Activated CD8-positive, alpha-beta memory T cell treated with anti-CD3 and anti-CD28 coated beads, Interleukin-2, amount 50 U/mL, for 4 hours (primary cell): ENCODE results near the gene GAL3ST2.

Source experiments
- DNase-seq: peaks from one replicate; pipeline ENCODE4 v3.0.0-alpha.2; 2020

GAL3ST2 gene

DNA sequence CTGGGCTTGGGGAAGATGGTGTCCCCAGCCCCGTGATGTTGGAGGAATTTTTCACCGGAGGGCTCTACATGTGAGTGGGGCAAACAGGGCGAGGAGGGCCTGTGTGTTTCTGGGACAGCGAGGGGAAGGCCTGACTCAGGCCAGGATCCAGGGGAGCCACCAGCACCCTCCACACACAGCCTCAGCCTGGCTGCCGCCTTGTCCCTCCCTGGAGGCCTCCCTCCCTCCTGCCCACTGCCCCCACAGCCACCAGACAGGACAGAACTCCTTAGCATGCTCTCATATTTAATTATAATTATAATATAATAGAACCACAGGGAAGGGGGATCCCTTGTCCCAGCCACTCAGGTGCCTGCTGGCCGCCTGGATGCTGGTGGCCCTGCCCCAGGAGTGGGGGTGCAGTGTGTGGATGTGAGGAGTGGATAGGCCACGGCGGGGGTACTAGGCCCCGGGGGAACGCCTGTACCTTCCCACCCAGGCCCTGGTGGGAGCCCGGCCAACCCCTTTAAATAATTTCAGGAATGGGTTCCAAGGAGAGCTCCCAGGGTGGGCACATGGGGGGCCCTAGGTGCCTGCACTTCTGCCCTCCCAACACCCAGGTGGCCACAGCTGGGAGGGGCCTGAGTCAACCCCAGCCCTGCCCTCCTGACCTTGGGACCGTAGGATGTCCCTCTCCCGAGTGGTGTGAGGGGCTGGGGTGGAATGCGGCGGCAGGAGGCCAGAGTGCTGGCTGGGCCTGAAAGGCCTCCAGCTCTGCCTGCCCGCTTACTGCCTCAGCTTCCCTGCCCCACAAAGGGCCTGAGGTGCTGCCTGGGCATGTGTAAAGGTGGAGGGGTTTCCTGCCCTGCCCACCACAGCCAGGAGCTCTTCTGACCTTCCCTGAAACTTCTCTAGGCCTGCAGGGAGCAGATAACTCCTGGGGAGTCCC lies 73.3 kb downstream of the GAL3ST2 start:
- no peak for DNase-seq

DNA sequence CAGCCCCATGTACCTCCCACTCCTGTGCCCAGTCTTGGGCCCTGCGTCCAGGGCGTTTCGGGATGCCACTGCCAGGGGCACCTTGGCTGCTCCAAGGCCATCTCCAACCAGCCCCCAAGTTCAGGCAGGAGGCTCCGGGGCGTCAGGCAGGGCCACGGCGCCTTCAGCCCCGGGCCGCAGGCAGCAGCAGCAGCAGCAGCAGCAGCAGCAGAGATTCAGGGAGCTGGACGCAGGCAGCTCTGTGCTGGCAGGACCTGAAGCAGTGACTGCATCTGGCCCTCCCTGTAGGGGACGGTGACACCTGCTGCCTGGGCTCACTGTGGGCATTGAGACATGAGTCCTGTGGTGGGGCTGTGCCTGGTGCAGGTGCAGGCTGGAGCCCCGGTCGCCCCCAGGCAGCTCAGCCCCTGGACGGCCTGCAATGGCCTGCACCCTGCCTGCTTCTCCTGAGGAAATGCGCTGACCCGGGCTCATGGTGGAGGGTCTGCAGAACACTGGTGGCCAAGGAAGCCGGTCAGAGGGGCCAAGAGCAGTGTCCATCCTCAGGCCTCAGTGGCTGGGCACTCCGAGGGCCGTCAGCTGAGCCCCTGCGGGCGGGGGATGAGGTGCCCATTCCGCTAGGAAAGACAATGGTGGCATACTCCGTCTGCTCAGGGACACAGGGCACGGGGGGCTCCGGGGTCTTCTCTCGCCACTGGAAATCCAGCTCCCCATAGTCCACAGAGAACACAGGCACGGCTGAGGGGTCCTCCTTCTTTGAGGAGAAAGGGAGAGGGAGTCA lies 74.1 kb downstream of the GAL3ST2 start:
- no peak for DNase-seq

DNA sequence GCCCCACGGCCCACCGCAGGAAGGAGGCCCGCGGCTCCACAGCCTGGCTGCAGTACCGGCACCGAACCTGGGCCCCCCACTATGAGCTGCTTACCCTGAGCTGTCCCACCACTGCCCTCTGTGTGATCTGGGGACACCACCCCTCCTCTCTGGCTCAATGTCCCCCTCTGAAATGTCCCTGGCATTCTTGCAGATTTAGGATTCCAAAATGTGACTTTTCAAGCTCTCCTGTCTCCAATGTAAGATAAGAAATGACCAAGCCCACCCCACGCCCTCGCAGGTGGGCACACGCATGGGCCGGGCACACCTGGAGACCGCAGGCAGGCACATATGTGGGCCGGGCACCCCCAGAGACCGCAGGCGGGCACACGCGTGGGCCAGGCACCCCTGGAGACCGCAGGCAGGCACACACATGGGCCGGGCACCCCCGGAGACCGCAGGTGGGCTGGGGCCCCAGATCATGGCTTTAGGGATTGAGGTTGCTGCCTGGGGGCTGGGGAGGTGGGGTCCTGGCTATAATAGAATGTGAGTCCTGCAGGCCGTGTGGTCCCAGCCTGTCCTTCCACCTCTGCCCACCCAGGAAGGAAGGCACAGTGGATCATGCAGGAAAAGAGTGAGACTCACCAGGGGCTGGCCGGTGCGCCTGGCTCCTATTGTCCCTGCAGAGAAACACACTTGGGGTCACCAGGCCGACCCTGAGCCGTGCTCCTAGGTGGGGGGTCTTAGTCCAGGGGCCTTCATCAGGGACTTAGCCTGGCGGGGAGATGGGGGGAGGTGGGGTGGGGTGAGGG lies 74.9 kb downstream of the GAL3ST2 start:
- DNase-seq, result no peak

DNA sequence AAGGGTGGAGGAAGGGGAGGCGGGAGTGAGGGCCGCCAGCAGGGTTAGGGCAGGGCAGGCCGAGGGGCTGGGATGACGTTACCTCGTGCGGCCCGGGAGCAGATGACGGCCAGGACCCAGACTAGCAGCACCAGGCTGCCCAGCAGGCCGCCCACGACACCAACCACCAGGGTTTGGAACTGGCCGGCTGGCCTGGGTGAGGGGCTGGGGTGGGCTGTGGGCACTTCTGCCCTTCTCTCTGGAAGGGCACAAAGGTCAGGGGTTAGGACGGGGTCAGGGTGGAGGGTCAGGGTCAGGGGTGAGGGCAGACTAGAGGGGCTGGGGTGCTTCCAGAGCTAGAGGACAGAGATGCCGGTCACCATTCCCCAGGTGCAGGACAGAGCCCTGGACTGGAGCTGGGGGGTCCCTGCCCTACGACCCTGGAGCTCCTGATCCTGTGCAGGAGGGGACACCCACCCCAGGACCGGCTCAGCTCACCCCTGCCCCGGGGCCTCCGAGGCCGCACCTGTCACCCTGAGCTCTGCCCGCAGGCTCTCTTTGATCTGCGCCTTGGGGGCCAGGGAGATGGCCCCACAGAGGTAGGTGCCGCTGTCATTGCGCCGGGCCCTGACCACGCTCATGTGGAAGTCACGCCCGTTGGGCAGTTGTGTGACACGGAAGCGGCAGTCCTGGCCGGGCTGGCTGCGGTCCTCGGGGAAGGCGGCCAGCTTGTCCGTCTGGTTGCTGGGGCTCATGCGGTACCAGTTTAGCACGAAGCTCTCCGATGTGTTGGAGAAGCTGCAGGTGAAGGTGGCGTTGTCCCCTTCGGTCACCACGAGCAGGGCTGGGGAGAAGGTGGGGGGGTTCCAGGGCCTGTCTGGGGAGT lies 75.7 kb downstream of the GAL3ST2 start:
- DNase-seq, result no peak

DNA sequence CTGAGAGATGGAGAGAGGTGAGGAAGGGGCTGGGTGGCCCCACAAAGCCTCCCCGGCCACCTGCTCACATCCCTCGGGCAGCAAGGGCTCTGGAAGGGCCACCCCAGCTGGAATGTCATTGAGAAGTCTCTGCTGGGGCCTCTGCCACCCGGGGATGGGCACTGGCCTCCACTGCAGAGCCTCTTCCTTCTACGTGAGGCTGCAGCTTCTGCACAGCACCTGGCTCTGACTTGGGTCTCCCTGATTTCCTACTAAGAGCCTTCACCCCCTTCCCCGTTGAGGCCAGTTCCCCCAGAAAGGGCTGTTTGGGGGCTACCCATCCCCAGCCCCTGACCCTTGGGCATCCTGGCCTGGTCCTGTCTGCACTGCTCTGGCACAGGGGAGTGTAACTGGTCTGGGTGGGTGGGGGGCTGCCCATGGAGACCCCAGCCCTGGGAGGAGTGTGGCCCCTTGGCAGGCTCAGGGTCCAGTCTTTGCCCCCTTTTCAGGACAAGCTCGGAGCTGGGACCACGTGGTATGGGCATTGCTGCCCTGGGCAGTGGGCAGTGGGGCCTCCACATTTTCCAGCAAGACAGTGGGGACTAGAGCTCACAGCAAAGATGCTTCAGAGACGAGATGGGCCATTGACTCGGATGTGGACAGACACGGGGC lies 76.5 kb downstream of the GAL3ST2 start:
- no peak for DNase-seq
